Gastrocnemius medialis (tissue), 4 donors: ENCODE measurements around the gene NEDD4L. TPM values are rescaled to one million over a fixed set of nuclear protein-coding genes. Genes with fewer than 3 reads are reported as not detected.

ENCODE experiments used
- ATAC-seq, 2 donors: fragments of 150-250 bp; one replicate each; pipeline ENCODE4 v1.9.1; 2016
- DNase-seq, 2 donors: peaks; one replicate each; pipeline ENCODE4 v3.0.0-alpha.2; 2019
- H3K27ac ChIP-seq, 4 donors: fragments of 200-600 bp; sonication (generic); 1 replicate in 1 of 4; 2 replicates in 3 of 4; pipeline ENCODE4 v1.5.1; 2016 to 2018; ENCODE audit warnings: mild to moderate bottlenecking in 2 of 4, moderate library complexity in 1 of 4
- H3K27me3 ChIP-seq, 3 donors: fragments of 200-600 bp; sonication (generic) in 2 of 3; 1 replicate in 1 of 3; 2 replicates in 2 of 3; pipeline versions ENCODE4 v1.5.1 to v1.6.0; 2016 to 2019; ENCODE audit warnings: mild to moderate bottlenecking in 1 of 3, moderate library complexity in 1 of 3
- H3K36me3 ChIP-seq, 2 donors: fragments of 200-600 bp; sonication (generic) in 1 of 2; one replicate each; pipeline ENCODE4 v1.5.1; 2017 to 2018
- H3K4me1 ChIP-seq, 2 donors: fragments of 200-600 bp; sonication (generic) in 1 of 2; one replicate each; pipeline ENCODE4 v1.5.1; 2016 to 2017; ENCODE audit warnings: mild to moderate bottlenecking in 2 of 2
- H3K4me3 ChIP-seq, 4 donors: fragments of 200-600 bp; sonication (generic) in 3 of 4; 1 replicate in 1 of 4; 2 replicates in 3 of 4; pipeline ENCODE4 v1.5.1; 2016 to 2019; ENCODE audit warnings: mild to moderate bottlenecking in 2 of 4
- H3K9me3 ChIP-seq, 3 donors: fragments of 200-600 bp; sonication (generic) in 2 of 3; 1 replicate in 1 of 3; 2 replicates in 2 of 3; pipeline ENCODE4 v1.5.1; 2016 to 2019
- POLR2A ChIP-seq, 2 donors: fragments of 450-650 bp; IDR thresholded peaks; one replicate each; pipeline ENCODE4 v1.6.1; 2017; ENCODE audit warnings: antibody characterized with exemption in 2 of 2, mild to moderate bottlenecking in 2 of 2, moderate library complexity in 2 of 2
- in situ Hi-C, 4 donors: fragments of 200-750 bp; cut with MboI; loops; one replicate each; pipeline versions ENCODE4 v1.15.0 to v1.8.0; 2017; ENCODE audit warnings: low sequenced_read_pairs in 4 of 4
- intact Hi-C: fragments of 100-400 bp; cut with DNase I; formaldehyde crosslinking; loops from one replicate; pipeline ENCODE4 v1.15.1; 2023; ENCODE audit warnings: low total_unique reads
- total RNA-seq, 4 donors: library from RNA; depleted of rRNA; stranded (reverse); fragments of >200 nt; gene quantifications; one replicate each; pipeline versions ENCODE4 v1.1.0 to v1.2.3, GENCODE V29; 2016
- TF ChIP-seq, protein P1 (sequence below), 5 experiments: fragments of 450-650 bp in 3 of 5; fragments of 200-600 bp in 2 of 5; sonication (generic) in 2 of 5; IDR thresholded peaks in 4 of 5; conservative IDR thresholded peaks in 1 of 5; 1 replicate in 4 of 5; 2 replicates in 1 of 5; pipeline ENCODE4 v1.5.1; 2016 to 2019; ENCODE audit warnings: antibody characterized with exemption in 5 of 5, mild to moderate bottlenecking in 3 of 5, moderate library complexity in 3 of 5

The NEDD4L gene
- total RNA-seq, 4 donors from 2014 or later, result 27.4 to 81.5 (median 51.5) TPM

DNA sequence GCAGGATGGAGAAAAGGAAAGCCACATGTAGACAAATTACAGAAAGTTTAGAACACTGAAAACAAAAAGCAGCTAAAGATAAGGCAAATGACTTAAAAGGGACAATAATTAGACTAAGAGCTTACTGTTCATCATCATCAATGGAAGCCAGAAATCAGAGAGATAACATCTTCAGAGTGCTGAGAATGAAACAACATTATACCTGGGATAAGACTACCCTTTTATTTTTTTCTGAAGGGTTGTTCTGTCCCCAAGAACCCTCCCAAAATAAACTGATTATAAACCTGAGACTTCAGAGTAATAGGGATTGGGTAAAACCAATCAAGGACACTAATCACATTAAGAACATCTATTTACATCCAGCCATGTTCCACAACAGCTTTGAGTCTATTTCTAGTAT, 6.9 kb upstream of the NEDD4L start:
- ATAC-seq (no peak), DNase-seq (no peak)
- in situ Hi-C loops, result loop anchor here in 1 of 4 donors (25.0 kb wide), 1 partner anchor 300 kb away; no protein-coding TSS in a partner anchor
- Histone ChIP-seq H3K27me3 (no peaks in the 10 kb centered on the region), H3K27ac (no peak overlapping the region), H3K36me3 (no peaks in the 10 kb centered on the region), H3K4me1 (no peaks in the 10 kb centered on the region), H3K9me3 (no peaks in the 10 kb centered on the region), H3K4me3 (no peak overlapping the region)
- TF ChIP-seq POLR2A (IDR thresholded peaks at IDR 0.05), result no peak
- TF ChIP-seq, protein P1, sequence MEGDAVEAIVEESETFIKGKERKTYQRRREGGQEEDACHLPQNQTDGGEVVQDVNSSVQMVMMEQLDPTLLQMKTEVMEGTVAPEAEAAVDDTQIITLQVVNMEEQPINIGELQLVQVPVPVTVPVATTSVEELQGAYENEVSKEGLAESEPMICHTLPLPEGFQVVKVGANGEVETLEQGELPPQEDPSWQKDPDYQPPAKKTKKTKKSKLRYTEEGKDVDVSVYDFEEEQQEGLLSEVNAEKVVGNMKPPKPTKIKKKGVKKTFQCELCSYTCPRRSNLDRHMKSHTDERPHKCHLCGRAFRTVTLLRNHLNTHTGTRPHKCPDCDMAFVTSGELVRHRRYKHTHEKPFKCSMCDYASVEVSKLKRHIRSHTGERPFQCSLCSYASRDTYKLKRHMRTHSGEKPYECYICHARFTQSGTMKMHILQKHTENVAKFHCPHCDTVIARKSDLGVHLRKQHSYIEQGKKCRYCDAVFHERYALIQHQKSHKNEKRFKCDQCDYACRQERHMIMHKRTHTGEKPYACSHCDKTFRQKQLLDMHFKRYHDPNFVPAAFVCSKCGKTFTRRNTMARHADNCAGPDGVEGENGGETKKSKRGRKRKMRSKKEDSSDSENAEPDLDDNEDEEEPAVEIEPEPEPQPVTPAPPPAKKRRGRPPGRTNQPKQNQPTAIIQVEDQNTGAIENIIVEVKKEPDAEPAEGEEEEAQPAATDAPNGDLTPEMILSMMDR (IDR thresholded peaks at IDR 0.05 in 4 of 5, conservative IDR thresholded peaks at IDR 0.05 in 1 of 5), result no peak
- intact Hi-C loops, result no loop called here

DNA sequence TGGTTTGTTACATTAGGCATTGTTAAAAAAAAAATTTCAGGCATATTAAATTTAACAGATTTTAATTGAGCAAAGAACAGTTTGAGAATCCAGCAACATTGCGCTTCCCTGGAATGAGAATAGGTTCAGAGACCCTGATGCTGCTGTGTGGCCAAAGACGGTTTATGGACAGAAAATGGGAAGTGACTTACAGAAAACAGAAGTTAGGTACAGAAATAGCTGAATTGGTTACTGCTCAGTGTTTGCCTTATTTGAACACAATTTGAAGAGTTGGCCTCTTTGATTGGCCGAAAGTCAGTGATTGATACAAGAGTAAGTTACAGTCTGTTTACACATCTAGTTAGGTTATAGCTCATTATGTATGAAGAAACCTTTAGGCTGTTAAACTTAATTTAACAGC, 6.0 kb upstream of the NEDD4L start:
- Histone ChIP-seq H3K4me1 (peaks cover 0 to 2% of the 10 kb centered on the region in 2 donors), H3K27me3 (no peaks in the 10 kb centered on the region), H3K36me3 (no peaks in the 10 kb centered on the region), H3K27ac (no peak overlapping the region), H3K9me3 (no peaks in the 10 kb centered on the region), H3K4me3 (no peak overlapping the region)
- DNase-seq (no peak), ATAC-seq (no peak)
- intact Hi-C loops, result no loop called here
- TF ChIP-seq, protein P1 (IDR thresholded peaks at IDR 0.05 in 4 of 5, conservative IDR thresholded peaks at IDR 0.05 in 1 of 5), result no peak
- no peak for TF ChIP-seq POLR2A (IDR thresholded peaks at IDR 0.05)
- in situ Hi-C loops, result loop anchor here in 1 of 4 donors (25.0 kb wide), 1 partner anchor 299 kb away; no protein-coding TSS in a partner anchor

DNA sequence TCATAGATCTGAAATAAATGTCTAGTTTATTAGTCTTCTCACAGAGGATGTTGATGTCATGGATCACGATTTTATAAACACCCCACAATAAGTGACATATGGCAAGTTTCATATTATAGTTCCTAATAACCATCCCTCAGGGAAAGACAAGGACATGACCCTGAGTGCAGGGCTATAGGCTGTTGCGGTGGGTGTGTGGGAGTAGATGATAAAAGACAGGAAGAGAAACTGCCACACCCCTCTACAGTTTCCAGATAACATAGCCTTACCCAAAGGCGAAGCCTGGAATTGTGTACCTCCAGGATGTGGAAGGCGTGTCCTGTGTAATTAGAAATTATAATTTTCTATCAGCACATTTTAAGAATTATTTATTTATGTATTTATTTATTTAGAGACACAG, 2.4 kb upstream of the NEDD4L start:
- intact Hi-C loops (loop anchor here (5.0 to 10.0 kb wide), 3 partner anchors 281 to 453 kb away; no protein-coding TSS in a partner anchor), in situ Hi-C loops (loop anchor here in 2 of 4 donors (5.0 to 25.0 kb wide), 3 partner anchors 76 to 296 kb away; no protein-coding TSS in a partner anchor)
- Histone ChIP-seq H3K4me3 (no peak overlapping the region), H3K4me1 (peaks cover 0 to 16% of the 10 kb centered on the region in 2 donors), H3K27ac (no peak overlapping the region), H3K36me3 (no peaks in the 10 kb centered on the region), H3K27me3 (peaks cover 0 to 4% (median 0%) of the 10 kb centered on the region in 3 donors), H3K9me3 (no peaks in the 10 kb centered on the region)
- DNase-seq (no peak), ATAC-seq (no peak)
- no peak for TF ChIP-seq POLR2A (IDR thresholded peaks at IDR 0.05)
- TF ChIP-seq, protein P1 (IDR thresholded peaks at IDR 0.05 in 4 of 5, conservative IDR thresholded peaks at IDR 0.05 in 1 of 5), result no peak

DNA sequence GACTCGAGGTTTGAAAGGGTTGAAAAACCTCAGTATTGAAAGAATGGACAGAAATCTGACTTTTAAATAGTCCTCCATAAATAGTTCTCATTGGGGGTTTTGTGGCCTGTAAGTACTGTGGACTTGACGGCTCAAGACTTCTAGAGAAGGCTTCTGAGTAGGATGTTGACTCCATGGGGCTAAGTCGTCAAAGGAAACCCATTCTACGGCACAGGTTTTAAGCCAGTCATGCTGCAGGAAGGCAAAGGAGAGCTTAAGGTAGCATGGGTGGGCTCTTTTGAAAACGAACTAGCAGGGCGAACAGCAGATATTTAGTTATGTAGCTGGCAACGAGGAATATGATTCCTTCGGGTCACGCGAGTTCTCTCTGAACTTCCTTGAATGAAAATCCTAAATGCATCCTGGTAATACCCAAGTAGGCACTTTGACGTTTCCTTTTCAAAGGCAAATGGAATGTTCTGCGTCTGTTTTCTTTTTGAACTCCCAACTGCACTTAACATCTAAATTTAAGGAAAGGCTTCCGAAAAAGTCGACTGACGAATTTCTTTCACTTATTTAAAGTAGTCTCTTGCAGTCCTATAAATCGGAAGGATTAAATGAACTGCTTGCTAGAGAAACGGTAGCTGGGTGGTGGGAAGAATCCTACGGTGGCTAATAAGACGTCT, 1.1 kb upstream of the NEDD4L start:
- in situ Hi-C loops, result loop anchor here in 2 of 4 donors (5.0 to 25.0 kb wide), 3 partner anchors 74 to 294 kb away; no protein-coding TSS in a partner anchor

More for the DNA sequence above, 1.1 kb upstream of the NEDD4L start:
- TF ChIP-seq, protein P1 (IDR thresholded peaks at IDR 0.05 in 4 of 5, conservative IDR thresholded peaks at IDR 0.05 in 1 of 5), result no peak
- TF ChIP-seq POLR2A (IDR thresholded peaks at IDR 0.05), result no peak
- H3K4me3 ChIP-seq, result peak overlapping the region; percentile 61 to 76 (median 67)
- peaks cover 0 to 16% of the 10 kb centered on the region in 2 donors for H3K4me1 ChIP-seq
- ATAC-seq (no peak), DNase-seq (no peak)
- H3K27ac ChIP-seq, result no peak overlapping the region
- H3K9me3 ChIP-seq, result no peaks in the 10 kb centered on the region
- peaks cover 0 to 4% (median 0%) of the 10 kb centered on the region in 3 donors for H3K27me3 ChIP-seq
- H3K36me3 ChIP-seq, result no peaks in the 10 kb centered on the region
- intact Hi-C loops, result loop anchor here (1.0 to 10.0 kb wide), 4 partner anchors 79 to 452 kb away; no protein-coding TSS in a partner anchor
